Lung (tissue), 12 donors: Measurements from ENCODE around the gene FOXN1. TPM values are rescaled to one million over a fixed set of nuclear protein-coding genes. Genes with fewer than 3 reads are reported as not detected.

Experiments used
- ATAC-seq: fragments of 200-7000 bp; cut with Tn5 transposase; one replicate; pipeline ENCODE4 v1.9.1; 2020; ENCODE audit warnings: moderate number of reproducible peaks; ENCODE audit not compliant: insufficient read depth, low FRiP score
- DNase-seq, 3 donors: peaks; one replicate each; pipeline ENCODE4 v3.0.0-alpha.2; 2013 to 2017
- H3K27ac ChIP-seq, 2 donors: one replicate each; pipeline ENCODE4 v1.5.1; 2013; ENCODE audit warnings: mild to moderate bottlenecking in 2 of 2, moderate library complexity in 2 of 2, control low read depth in 1 of 2, inconsistent platforms in 1 of 2, low read depth in 1 of 2, low read length in 1 of 2
- H3K27me3 ChIP-seq, 3 donors: one replicate each; pipeline ENCODE4 v1.5.1; 2013; ENCODE audit warnings: low read length in 2 of 3; ENCODE audit not compliant: control insufficient read depth in 3 of 3, insufficient read depth in 3 of 3
- H3K36me3 ChIP-seq, 4 donors: one replicate each; pipeline ENCODE4 v1.5.1; 2013; ENCODE audit warnings: low read length in 4 of 4, mild to moderate bottlenecking in 1 of 4, moderate library complexity in 1 of 4; ENCODE audit not compliant: control insufficient read depth in 4 of 4, insufficient read depth in 4 of 4
- H3K4me1 ChIP-seq, 5 donors: one replicate each; pipeline ENCODE4 v1.5.1; 2013; ENCODE audit warnings: low read length in 5 of 5, mild to moderate bottlenecking in 2 of 5, moderate library complexity in 1 of 5; ENCODE audit not compliant: control insufficient read depth in 5 of 5, insufficient read depth in 5 of 5
- H3K4me3 ChIP-seq: one replicate; pipeline ENCODE4 v1.5.1; 2013; ENCODE audit warnings: mild to moderate bottlenecking, control low read depth, moderate library complexity
- H3K9ac ChIP-seq, 2 donors: one replicate each; pipeline ENCODE4 v1.5.1; 2013; ENCODE audit warnings: low read length in 2 of 2, control low read depth in 1 of 2; ENCODE audit not compliant: insufficient read depth in 1 of 2
- H3K9me3 ChIP-seq, 4 donors: one replicate each; pipeline ENCODE4 v1.5.1; 2013; ENCODE audit warnings: low read length in 3 of 4, mild to moderate bottlenecking in 1 of 4, moderate library complexity in 1 of 4; ENCODE audit not compliant: control insufficient read depth in 4 of 4, insufficient read depth in 3 of 4
- WGBS, 2 donors: extraction: QIAGEN DNeasy Blood & Tissue Kit; methylation state at CpG; one replicate each; pipeline ENCODE4 v1.1.7; 2013; 5-methylcytosine and 5-hydroxymethylcytosine counted together
- polyA plus RNA-seq, 2 donors: library from polyadenylated mRNA; stranded (reverse); fragments of 200-250 nt; gene quantifications; one replicate each; pipeline ENCODE4 v1.2.1, GENCODE V29; 2013
- total RNA-seq, 2 donors: library from RNA; depleted of rRNA in 1 of 2; stranded (reverse); fragments of >200 nt in 1 of 2; gene quantifications; one replicate each; pipeline ENCODE4 v1.2.1, GENCODE V29; 2014 to 2021
- TF ChIP-seq, protein P1 (sequence below): IDR thresholded peaks from 2 replicates; pipeline ENCODE4 v1.5.1; 2012; ENCODE audit warnings: mild to moderate bottlenecking; ENCODE audit errors: control extremely low read depth, extremely low read depth
- donor health status: control.
- donor health status: control.
- donor health status: Bipolar disorder and iron deficiency.
- donor health status: healthy.
- donor health status: DM: yes; HTN: yes; CAD: no.

The FOXN1 gene
- total and polyA plus RNA-seq, 4 donors, result 0.13 to 0.25 (median 0.18) TPM; not detected in 1

DNA sequence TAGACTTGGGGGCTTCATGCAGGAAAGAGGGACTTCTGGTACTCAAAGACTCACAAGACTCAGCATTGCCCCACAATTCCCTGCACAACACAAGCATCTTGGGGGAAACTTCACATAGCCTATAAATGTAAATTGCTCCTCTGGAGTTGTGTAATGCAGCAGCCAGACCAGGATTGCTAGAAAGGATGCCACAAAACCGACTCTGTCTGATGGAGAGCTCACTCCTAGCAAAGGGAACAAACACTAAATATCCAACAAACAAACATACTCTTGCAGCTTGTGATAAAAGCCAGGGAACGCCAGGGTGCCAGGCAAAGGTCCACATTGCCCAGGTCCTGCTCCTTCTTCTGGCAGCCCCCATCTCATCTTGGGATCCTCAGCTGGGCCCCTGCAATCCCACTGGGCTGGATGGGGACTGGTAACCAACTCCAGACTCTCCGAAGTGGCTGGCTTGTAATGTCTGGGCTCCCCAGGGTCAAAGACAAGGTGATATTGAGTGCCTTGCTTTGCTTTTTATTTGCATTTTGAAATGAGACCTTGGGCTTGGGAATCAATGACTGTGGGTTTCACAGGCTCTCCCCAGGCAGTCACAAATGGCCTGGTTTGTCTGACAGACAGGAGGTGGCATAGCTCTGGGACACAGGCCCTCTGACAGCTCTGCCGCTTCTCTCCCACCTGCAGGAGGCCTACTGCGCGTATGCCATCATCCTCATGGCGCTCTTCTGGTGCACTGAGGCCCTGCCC is 17.4 kb upstream of the FOXN1 start:
- no peak for ATAC-seq
- H3K36me3 ChIP-seq, result no peaks in the 10 kb centered on the region
- TF ChIP-seq, protein P1, sequence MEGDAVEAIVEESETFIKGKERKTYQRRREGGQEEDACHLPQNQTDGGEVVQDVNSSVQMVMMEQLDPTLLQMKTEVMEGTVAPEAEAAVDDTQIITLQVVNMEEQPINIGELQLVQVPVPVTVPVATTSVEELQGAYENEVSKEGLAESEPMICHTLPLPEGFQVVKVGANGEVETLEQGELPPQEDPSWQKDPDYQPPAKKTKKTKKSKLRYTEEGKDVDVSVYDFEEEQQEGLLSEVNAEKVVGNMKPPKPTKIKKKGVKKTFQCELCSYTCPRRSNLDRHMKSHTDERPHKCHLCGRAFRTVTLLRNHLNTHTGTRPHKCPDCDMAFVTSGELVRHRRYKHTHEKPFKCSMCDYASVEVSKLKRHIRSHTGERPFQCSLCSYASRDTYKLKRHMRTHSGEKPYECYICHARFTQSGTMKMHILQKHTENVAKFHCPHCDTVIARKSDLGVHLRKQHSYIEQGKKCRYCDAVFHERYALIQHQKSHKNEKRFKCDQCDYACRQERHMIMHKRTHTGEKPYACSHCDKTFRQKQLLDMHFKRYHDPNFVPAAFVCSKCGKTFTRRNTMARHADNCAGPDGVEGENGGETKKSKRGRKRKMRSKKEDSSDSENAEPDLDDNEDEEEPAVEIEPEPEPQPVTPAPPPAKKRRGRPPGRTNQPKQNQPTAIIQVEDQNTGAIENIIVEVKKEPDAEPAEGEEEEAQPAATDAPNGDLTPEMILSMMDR, result no peak

DNA sequence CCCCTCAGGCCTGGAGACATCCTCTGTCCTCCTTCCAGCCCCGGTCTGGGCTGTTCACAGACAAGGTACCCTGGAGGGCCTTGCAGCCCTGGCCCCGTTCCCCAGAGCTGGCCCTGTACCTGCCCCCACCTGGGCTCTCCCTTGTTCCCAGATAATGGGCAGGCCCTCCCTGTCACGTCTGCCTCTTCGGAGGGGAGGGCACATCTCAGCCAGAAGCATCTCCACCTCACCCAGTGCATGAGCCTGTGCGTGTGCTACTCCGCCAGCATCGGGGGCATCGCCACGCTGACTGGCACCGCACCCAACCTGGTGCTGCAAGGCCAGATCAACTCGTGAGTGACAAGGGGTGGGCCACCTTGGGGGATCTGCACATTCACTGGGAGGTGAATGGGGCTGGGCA is 14.9 kb upstream of the FOXN1 start:
- no peaks in the 10 kb centered on the region for H3K27me3 ChIP-seq
- ATAC-seq, result no peak
- H3K27ac ChIP-seq, result no peak overlapping the region
- TF ChIP-seq, protein P1, result no peak
- H3K36me3 ChIP-seq, result no peaks in the 10 kb centered on the region
- no peak overlapping the region for H3K9ac ChIP-seq
- no peaks in the 10 kb centered on the region for H3K9me3 ChIP-seq
- 87 to 95% methylated on average over 11 of the region's 11 CpGs for WGBS, 2 donors
- no peak for DNase-seq
- no peak overlapping the region for H3K4me3 ChIP-seq
- no peaks in the 10 kb centered on the region for H3K4me1 ChIP-seq

More for the DNA sequence above, 17.4 kb upstream of the FOXN1 start:
- no peak for DNase-seq
- Histone ChIP-seq H3K9me3 (no peaks in the 10 kb centered on the region), H3K27ac (no peak overlapping the region), H3K27me3 (no peaks in the 10 kb centered on the region), H3K4me1 (no peaks in the 10 kb centered on the region), H3K9ac (no peak overlapping the region), H3K4me3 (no peak overlapping the region)
- WGBS, 2 donors, result 80 to 81% methylated on average over 7 of the region's 7 CpGs

DNA sequence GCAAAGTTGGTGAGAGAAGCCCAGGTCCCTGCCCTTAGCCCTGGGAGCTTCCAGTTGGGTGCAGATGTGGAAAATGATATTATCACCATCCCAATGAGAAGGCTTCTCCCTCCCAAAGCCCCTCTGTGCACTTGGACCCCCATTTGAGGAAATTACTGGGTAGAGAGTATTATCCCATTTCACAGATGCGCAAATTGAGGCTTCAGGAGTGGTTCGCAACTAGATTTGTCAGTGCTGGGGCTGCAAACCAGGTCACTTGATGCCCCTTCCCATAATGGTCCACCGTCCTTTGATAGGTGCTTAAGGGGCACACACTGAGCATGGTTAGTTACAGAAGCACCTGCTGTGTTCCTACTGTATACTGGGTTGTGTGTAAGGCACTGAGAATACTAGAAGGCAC is 14.3 kb upstream of the FOXN1 start:
- Histone ChIP-seq H3K4me1 (no peaks in the 10 kb centered on the region), H3K9me3 (no peaks in the 10 kb centered on the region), H3K27me3 (no peaks in the 10 kb centered on the region), H3K4me3 (no peak overlapping the region), H3K9ac (no peak overlapping the region), H3K36me3 (no peaks in the 10 kb centered on the region), H3K27ac (no peak overlapping the region)
- TF ChIP-seq, protein P1, result no peak
- ATAC-seq (no peak), DNase-seq (no peak)
- 93 to 96% methylated on average over 3 of the region's 3 CpGs for WGBS, 2 donors
